HG03196 (cell line): ENCODE results near the gene GTPBP10.
"Not testable (repeated sequence)": the region's sequence is repeated elsewhere in the genome, so short reads cannot be mapped to it uniquely, and the experiment has no call there.

ENCODE experiments used
- ATAC-seq: cut with Tn5 transposase; IDR thresholded peaks from one replicate; pipeline ENCODE4 v1.9.1; 2021; ENCODE audit not compliant: unreplicated experiment

Gene GTPBP10

GRCh38 chr7:90350032-90350431, 3.5 kb downstream of the GTPBP10 start:
- ATAC-seq, result not testable (repeated sequence)

- no peak for ATAC-seq
Observed at GRCh38 chr7:90351987-90352386, 5.5 kb downstream of the GTPBP10 start.

GRCh38 chr7:90383422-90383821, 36.9 kb downstream of the GTPBP10 start:
- ATAC-seq, result no peak

- no peak for ATAC-seq
Observed at GRCh38 chr7:90383861-90384260, 37.3 kb downstream of the GTPBP10 start.

- ATAC-seq, result no peak
Observed at GRCh38 chr7:90384433-90384832, 37.9 kb downstream of the GTPBP10 start.

GRCh38 chr7:90387470-90388240, 41.1 kb downstream of the GTPBP10 start:
- no peak for ATAC-seq

GRCh38 chr7:90390926-90391325, 44.4 kb downstream of the GTPBP10 start:
- ATAC-seq, result no peak

GRCh38 chr7:90391488-90391887, 45.0 kb downstream of the GTPBP10 start:
- ATAC-seq, result no peak

- ATAC-seq, result no peak
Observed at GRCh38 chr7:90396420-90396819, 49.9 kb downstream of the GTPBP10 start.

GRCh38 chr7:90401989-90402388, 55.5 kb downstream of the GTPBP10 start:
- ATAC-seq, result no peak

- ATAC-seq, result no peak
Observed at GRCh38 chr7:90402785-90403173, 56.3 kb downstream of the GTPBP10 start.

GRCh38 chr7:90403174-90404113, 56.9 kb downstream of the GTPBP10 start, which contains the start of gene CLDN12:
CLDN12 (plus strand) TSS chr7:90403461; CDS start chr7:90412677, 9,216 bp downstream.
- peak; percentile 91 for ATAC-seq

- no peak for ATAC-seq
Observed at GRCh38 chr7:90404777-90405176, 58.3 kb downstream of the GTPBP10 start.

- ATAC-seq, result no peak
Observed at GRCh38 chr7:90407484-90407821, 60.9 kb downstream of the GTPBP10 start.

- ATAC-seq, result no peak
Observed at GRCh38 chr7:90408142-90408541, 61.6 kb downstream of the GTPBP10 start.

GRCh38 chr7:90409667-90410066, 63.2 kb downstream of the GTPBP10 start:
- no peak for ATAC-seq

- no peak for ATAC-seq
Observed at GRCh38 chr7:90411510-90411909, 65.0 kb downstream of the GTPBP10 start.

GRCh38 chr7:90412458-90413184, 66.1 kb downstream of the GTPBP10 start:
- ATAC-seq, result peak; percentile 53

GRCh38 chr7:90413185-90413528, 66.6 kb downstream of the GTPBP10 start:
- no peak for ATAC-seq

GRCh38 chr7:90421651-90422050, 75.1 kb downstream of the GTPBP10 start:
- ATAC-seq, result no peak

- ATAC-seq, result peak; percentile 95
Observed at GRCh38 chr7:90424720-90425119, 78.2 kb downstream of the GTPBP10 start.
